Kidney (tissue), 14 donors: Measurements from ENCODE around the gene WFDC12. TPM values are rescaled to one million over a fixed set of nuclear protein-coding genes. Genes with fewer than 3 reads are reported as not detected.

Source experiments
- DNase-seq, 5 donors: peaks; one replicate each; pipeline ENCODE4 v3.0.0-alpha.2; 2013 to 2020
- FAIRE-seq: peaks from 2 replicates; lab custom pipeline; 2012; peaks lifted over from hg19 to GRCh38; lab: Jason Lieb, UNC
- H3K27ac ChIP-seq, 2 donors: one replicate each; pipeline ENCODE4 v1.7.0; 2013; ENCODE audit warnings: low read depth in 2 of 2, low read length in 2 of 2, inconsistent platforms in 1 of 2
- H3K27me3 ChIP-seq: one replicate; pipeline ENCODE4 v1.7.1; 2013; ENCODE audit warnings: low read length, inconsistent platforms; ENCODE audit not compliant: control insufficient read depth, insufficient read depth
- H3K36me3 ChIP-seq, 3 donors: one replicate each; pipeline versions ENCODE4 v1.7.0 to v1.7.1; 2013; ENCODE audit warnings: low read length in 3 of 3, control low read depth in 1 of 3, inconsistent platforms in 1 of 3; ENCODE audit not compliant: insufficient read depth in 3 of 3, control insufficient read depth in 2 of 3
- H3K4me1 ChIP-seq, 3 donors: one replicate each; pipeline versions ENCODE4 v1.7.0 to v1.7.1; 2013; ENCODE audit warnings: low read length in 3 of 3, inconsistent platforms in 1 of 3, low read depth in 1 of 3; ENCODE audit not compliant: control insufficient read depth in 2 of 3, insufficient read depth in 2 of 3
- H3K4me3 ChIP-seq, 3 donors: one replicate each; pipeline versions ENCODE4 v1.7.0 to v1.8.1; 2013; ENCODE audit warnings: low read length in 3 of 3, control low read depth in 1 of 3, inconsistent platforms in 1 of 3
- H3K9ac ChIP-seq, 3 donors: one replicate each; pipeline versions ENCODE4 v1.7.0 to v1.7.1; 2013; ENCODE audit warnings: low read length in 3 of 3, control low read depth in 1 of 3, inconsistent platforms in 1 of 3
- H3K9me3 ChIP-seq, 3 donors: one replicate each; pipeline versions ENCODE4 v1.7.0 to v1.7.1; 2013; ENCODE audit warnings: low read length in 3 of 3, control low read depth in 1 of 3, inconsistent platforms in 1 of 3; ENCODE audit not compliant: control insufficient read depth in 2 of 3, insufficient read depth in 1 of 3
- intact Hi-C: fragments of 100-400 bp; cut with DNase I; formaldehyde crosslinking; loops from one replicate; pipeline ENCODE4 v1.11.1; 2022
- polyA plus RNA-seq: library from polyadenylated mRNA; stranded (reverse); fragments of 350-450 nt; fragmentation: Illumina TruSeq; extraction: RNeasy Lipid Tissue Mini Kit (QIAGEN cat#74804); gene quantifications from one replicate; pipeline ENCODE4 v1.2.3, GENCODE V29; 2014; ENCODE audit warnings: low read depth, low replicate concordance; ENCODE audit not compliant: insufficient read depth
- total RNA-seq: library from RNA; stranded (reverse); fragmentation: NEBNext Ultra II Directional; extraction: Animal tissue kit (Norgen Biotek cat#: 25700); gene quantifications from one replicate; pipeline ENCODE4 v1.2.1, GENCODE V29; 2021
- TF ChIP-seq, protein P1 (sequence below): IDR thresholded peaks from 3 replicates; pipeline ENCODE4 v1.5.1; 2012; ENCODE audit warnings: mild to moderate bottlenecking, moderate library complexity, borderline replicate concordance; ENCODE audit not compliant: insufficient read depth; ENCODE audit errors: extremely low read depth
- donor health status: control.
- donor health status: control.
- donor health status: control.
- donor health status: control.
- donor health status: control.
- donor health status: DM: yes; HTN: yes; CAD: no.
- donor health status: Normal renal cell carcinoma (clear cell type).

WFDC12 gene
- total and polyA plus RNA-seq, 2 donors from 2014 or later = 1.4 TPM; not detected in 1

DNA sequence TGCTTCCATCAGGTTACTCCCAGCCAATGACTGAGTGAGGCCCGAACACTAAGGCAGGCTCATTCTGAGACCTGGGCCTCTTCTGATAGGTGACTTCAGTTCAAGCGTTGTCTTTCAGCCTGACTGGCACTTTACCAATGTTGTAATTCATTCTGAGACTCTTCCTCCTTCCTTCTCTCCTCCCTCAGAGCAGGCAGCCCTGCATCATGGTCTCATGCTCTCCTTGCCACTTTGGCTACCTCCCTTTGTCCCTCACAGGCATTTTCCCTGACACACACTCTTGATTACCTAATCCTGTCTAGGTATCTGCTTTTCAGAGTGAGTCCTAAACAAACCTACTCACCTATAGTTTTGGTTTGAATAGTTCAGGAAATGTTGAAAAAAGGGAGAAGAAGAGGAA lies 12.6 kb upstream of the WFDC12 start:
- Histone ChIP-seq H3K36me3 (no peaks in the 10 kb centered on the region), H3K9me3 (no peaks in the 10 kb centered on the region), H3K4me1 (no peaks in the 10 kb centered on the region), H3K27ac (no peak overlapping the region), H3K4me3 (no peak overlapping the region), H3K27me3 (no peaks in the 10 kb centered on the region), H3K9ac (no peak overlapping the region)
- intact Hi-C loops = no loop called here
- TF ChIP-seq, protein P1, sequence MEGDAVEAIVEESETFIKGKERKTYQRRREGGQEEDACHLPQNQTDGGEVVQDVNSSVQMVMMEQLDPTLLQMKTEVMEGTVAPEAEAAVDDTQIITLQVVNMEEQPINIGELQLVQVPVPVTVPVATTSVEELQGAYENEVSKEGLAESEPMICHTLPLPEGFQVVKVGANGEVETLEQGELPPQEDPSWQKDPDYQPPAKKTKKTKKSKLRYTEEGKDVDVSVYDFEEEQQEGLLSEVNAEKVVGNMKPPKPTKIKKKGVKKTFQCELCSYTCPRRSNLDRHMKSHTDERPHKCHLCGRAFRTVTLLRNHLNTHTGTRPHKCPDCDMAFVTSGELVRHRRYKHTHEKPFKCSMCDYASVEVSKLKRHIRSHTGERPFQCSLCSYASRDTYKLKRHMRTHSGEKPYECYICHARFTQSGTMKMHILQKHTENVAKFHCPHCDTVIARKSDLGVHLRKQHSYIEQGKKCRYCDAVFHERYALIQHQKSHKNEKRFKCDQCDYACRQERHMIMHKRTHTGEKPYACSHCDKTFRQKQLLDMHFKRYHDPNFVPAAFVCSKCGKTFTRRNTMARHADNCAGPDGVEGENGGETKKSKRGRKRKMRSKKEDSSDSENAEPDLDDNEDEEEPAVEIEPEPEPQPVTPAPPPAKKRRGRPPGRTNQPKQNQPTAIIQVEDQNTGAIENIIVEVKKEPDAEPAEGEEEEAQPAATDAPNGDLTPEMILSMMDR = no peak
- no peak for DNase-seq
- FAIRE-seq = no peak

DNA sequence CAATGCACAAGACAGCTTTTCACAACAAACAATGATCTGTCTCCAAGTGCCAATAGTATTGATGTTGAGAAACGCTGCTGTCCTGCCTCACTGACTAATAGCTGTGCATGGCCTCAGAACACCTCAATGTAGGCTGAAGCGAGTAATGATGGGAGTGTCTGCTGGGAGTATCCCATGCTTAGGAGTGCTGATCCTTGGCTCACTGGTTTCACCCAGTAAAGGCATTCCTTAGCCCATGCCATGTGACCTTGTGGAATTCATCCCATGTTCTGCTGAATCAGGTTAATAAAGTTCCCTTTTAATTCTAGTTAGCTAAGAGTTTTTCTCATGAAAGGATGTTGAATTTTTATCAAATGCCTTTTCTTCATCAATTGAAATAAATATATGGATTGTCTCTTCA lies 3.8 kb upstream of the WFDC12 start:
- DNase-seq (peak in 2 of 5 donors; percentile 41 to 64), FAIRE-seq (no peak)
- H3K4me1 ChIP-seq = peaks cover 0 to 2% (median 0%) of the 10 kb centered on the region in 3 donors
- H3K27me3 ChIP-seq = no peaks in the 10 kb centered on the region
- H3K36me3 ChIP-seq = no peaks in the 10 kb centered on the region
- no peak overlapping the region for H3K9ac ChIP-seq
- H3K27ac ChIP-seq = no peak overlapping the region
- H3K4me3 ChIP-seq = no peak overlapping the region
- TF ChIP-seq, protein P1 = no peak
- intact Hi-C loops = no loop called here
- no peaks in the 10 kb centered on the region for H3K9me3 ChIP-seq

DNA sequence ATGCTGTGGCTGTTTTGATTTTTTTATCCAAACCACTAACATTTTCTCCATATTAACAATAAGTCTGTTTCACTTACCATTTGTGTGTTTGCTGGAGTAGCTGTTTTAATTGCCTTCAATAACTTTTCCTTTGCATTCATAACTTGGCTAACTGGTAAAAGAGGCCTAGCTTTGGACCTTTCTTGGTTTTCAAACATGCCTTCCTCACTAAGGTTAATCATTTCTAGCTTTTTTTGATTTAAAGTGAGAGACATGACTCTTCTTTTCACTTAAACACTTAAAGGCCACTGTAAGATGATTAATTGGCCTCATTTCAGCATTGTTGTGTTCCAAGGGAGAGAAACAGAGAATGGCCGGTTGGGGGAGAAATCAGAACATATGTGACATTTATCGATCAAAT lies 2.9 kb downstream of the WFDC12 start:
- FAIRE-seq = no peak
- intact Hi-C loops = no loop called here
- DNase-seq = no peak

More for the DNA sequence above, 2.9 kb downstream of the WFDC12 start:
- no peaks in the 10 kb centered on the region for H3K9me3 ChIP-seq
- H3K4me1 ChIP-seq = no peaks in the 10 kb centered on the region
- H3K36me3 ChIP-seq = no peaks in the 10 kb centered on the region
- H3K4me3 ChIP-seq = no peak overlapping the region
- TF ChIP-seq, protein P1 = no peak
- no peak overlapping the region for H3K9ac ChIP-seq
- no peaks in the 10 kb centered on the region for H3K27me3 ChIP-seq
- no peak overlapping the region for H3K27ac ChIP-seq
